ENCODE measurements around the gene TAMALIN.

Gene TAMALIN

DNA sequence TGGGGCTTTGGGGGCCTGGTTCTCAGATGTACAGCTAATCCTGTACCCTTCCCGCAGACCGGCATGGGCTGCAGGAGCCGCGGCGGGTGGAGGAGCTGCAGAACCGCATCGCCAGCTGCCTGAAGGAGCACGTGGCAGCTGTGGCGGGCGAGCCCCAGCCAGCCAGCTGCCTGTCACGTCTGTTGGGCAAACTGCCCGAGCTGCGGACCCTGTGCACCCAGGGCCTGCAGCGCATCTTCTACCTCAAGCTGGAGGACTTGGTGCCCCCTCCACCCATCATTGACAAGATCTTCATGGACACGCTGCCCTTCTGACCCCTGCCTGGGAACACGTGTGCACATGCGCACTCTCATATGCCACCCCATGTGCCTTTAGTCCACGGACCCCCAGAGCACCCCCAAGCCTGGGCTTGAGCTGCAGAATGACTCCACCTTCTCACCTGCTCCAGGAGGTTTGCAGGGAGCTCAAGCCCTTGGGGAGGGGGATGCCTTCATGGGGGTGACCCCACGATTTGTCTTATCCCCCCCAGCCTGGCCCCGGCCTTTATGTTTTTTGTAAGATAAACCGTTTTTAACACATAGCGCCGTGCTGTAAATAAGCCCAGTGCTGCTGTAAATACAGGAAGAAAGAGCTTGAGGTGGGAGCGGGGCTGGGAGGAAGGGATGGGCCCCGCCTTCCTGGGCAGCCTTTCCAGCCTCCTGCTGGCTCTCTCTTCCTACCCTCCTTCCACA is 52.0 kb downstream of the TAMALIN start:
- H3K4me2 ChIP-seq (ENCODE audit: insufficient read depth, low read length), result no peak overlapping the region
- TF ChIP-seq, protein P1, sequence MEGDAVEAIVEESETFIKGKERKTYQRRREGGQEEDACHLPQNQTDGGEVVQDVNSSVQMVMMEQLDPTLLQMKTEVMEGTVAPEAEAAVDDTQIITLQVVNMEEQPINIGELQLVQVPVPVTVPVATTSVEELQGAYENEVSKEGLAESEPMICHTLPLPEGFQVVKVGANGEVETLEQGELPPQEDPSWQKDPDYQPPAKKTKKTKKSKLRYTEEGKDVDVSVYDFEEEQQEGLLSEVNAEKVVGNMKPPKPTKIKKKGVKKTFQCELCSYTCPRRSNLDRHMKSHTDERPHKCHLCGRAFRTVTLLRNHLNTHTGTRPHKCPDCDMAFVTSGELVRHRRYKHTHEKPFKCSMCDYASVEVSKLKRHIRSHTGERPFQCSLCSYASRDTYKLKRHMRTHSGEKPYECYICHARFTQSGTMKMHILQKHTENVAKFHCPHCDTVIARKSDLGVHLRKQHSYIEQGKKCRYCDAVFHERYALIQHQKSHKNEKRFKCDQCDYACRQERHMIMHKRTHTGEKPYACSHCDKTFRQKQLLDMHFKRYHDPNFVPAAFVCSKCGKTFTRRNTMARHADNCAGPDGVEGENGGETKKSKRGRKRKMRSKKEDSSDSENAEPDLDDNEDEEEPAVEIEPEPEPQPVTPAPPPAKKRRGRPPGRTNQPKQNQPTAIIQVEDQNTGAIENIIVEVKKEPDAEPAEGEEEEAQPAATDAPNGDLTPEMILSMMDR (IDR thresholded peaks at IDR 0.05; ENCODE audit: borderline replicate concordance, extremely low read depth, low read length, poor library complexity, severe bottlenecking), result no peak
- TF ChIP-seq EZH2 (IDR thresholded peaks at IDR 0.05; ENCODE audit: borderline replicate concordance, low read depth, low read length, severe bottlenecking), result no peak
- H3K4me3 ChIP-seq (ENCODE audit: low read depth in 1 of 2, low read length in 2 of 2), result no peak overlapping the region
- no peak for ATAC-seq (ENCODE audit: insufficient read depth, low read depth)
- H3K36me3 ChIP-seq (ENCODE audit: insufficient read depth, low read length), result no peaks in the 10 kb centered on the region
- peaks cover 6% of the 10 kb centered on the region for H4K20me1 ChIP-seq (ENCODE audit: insufficient read depth, low read length)
- DNase-seq, result no peak
- H2AFZ ChIP-seq (ENCODE audit: low read depth, low read length), result no peak overlapping the region
- H3K9me3 ChIP-seq (ENCODE audit: insufficient read depth, low read length, severe bottlenecking), result no peaks in the 10 kb centered on the region
- H3K4me1 ChIP-seq (ENCODE audit: insufficient read depth, low read length), result no peaks in the 10 kb centered on the region
- no peak overlapping the region for H3K9ac ChIP-seq (ENCODE audit: low read depth, low read length)
- H3K27ac ChIP-seq (ENCODE audit: low read length), result no peak overlapping the region
- peaks cover 14% of the 10 kb centered on the region for H3K27me3 ChIP-seq (ENCODE audit: insufficient read depth, low read length, poor library complexity)
- H3K79me2 ChIP-seq (ENCODE audit: insufficient read depth, low read length), result no peaks in the 10 kb centered on the region

- no peak for DNase-seq
- Histone ChIP-seq H3K4me1 (ENCODE audit: insufficient read depth, low read length) (no peaks in the 10 kb centered on the region), H3K4me3 (ENCODE audit: low read depth in 1 of 2, low read length in 2 of 2) (no peak overlapping the region), H3K27me3 (ENCODE audit: insufficient read depth, low read length, poor library complexity) (peaks cover 12% of the 10 kb centered on the region), H2AFZ (ENCODE audit: low read depth, low read length) (no peak overlapping the region), H3K36me3 (ENCODE audit: insufficient read depth, low read length) (no peaks in the 10 kb centered on the region), H4K20me1 (ENCODE audit: insufficient read depth, low read length) (no peaks in the 10 kb centered on the region; the same call in none of the 2 replicates), H3K9ac (ENCODE audit: low read depth, low read length) (no peak overlapping the region), H3K27ac (ENCODE audit: low read length) (no peak overlapping the region), H3K9me3 (ENCODE audit: insufficient read depth, low read length, severe bottlenecking) (no peaks in the 10 kb centered on the region), H3K79me2 (ENCODE audit: insufficient read depth, low read length) (no peaks in the 10 kb centered on the region), H3K4me2 (ENCODE audit: insufficient read depth, low read length) (no peak overlapping the region)
- no peak for ATAC-seq (ENCODE audit: insufficient read depth, low read depth)
- TF ChIP-seq EZH2 (IDR thresholded peaks at IDR 0.05; ENCODE audit: borderline replicate concordance, low read depth, low read length, severe bottlenecking), result no peak
- TF ChIP-seq, protein P1 (IDR thresholded peaks at IDR 0.05; ENCODE audit: borderline replicate concordance, extremely low read depth, low read length, poor library complexity, severe bottlenecking), result no peak
Measured at GRCh38 chr12:52059582-52060497, 53.1 kb downstream of the TAMALIN start.

DNA sequence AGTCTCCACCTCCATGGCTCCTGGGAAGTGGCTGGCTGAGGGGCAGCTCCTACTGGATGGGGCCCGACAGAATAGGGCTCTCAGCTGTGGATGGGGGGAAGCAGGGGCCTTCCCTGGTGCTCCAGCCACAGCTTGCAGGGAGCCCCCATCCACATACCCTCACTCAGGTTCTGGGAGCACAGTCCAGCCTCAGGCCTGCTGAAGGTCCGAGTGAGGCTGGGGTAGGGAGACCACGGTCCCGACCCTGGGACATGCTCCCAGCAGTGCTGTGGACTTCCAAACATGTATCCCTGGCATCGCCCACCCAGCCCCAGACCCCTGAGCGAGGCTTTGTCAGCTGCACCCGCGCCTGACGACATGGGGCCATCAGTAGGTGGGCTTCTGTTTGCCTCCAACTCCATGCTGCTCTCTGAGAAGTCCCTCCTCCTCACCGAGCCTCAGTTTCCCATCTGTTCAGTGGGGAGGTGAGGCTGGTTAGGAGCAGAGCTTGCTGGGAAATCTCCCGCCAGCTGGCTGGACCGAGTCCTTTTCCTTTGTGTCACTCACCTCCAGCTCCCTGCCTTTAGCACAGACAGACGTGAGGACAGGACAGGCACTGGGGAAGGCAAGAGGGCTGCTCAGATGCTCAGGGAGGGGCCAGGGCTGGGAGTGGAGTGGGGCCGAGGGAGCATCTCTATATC is 53.9 kb downstream of the TAMALIN start:
- H3K27ac ChIP-seq (ENCODE audit: low read length), result no peak overlapping the region
- no peak overlapping the region for H2AFZ ChIP-seq (ENCODE audit: low read depth, low read length)
- no peaks in the 10 kb centered on the region; the same call in none of the 2 replicates for H4K20me1 ChIP-seq (ENCODE audit: insufficient read depth, low read length)
- H3K27me3 ChIP-seq (ENCODE audit: insufficient read depth, low read length, poor library complexity), result peaks cover 12% of the 10 kb centered on the region
- H3K9me3 ChIP-seq (ENCODE audit: insufficient read depth, low read length, severe bottlenecking), result no peaks in the 10 kb centered on the region
- no peaks in the 10 kb centered on the region for H3K36me3 ChIP-seq (ENCODE audit: insufficient read depth, low read length)
- no peak overlapping the region for H3K4me3 ChIP-seq (ENCODE audit: low read depth in 1 of 2, low read length in 2 of 2)
- no peaks in the 10 kb centered on the region for H3K4me1 ChIP-seq (ENCODE audit: insufficient read depth, low read length)
- TF ChIP-seq EZH2 (IDR thresholded peaks at IDR 0.05; ENCODE audit: borderline replicate concordance, low read depth, low read length, severe bottlenecking), result no peak
- TF ChIP-seq, protein P1 (IDR thresholded peaks at IDR 0.05; ENCODE audit: borderline replicate concordance, extremely low read depth, low read length, poor library complexity, severe bottlenecking), result no peak
- H3K9ac ChIP-seq (ENCODE audit: low read depth, low read length), result no peak overlapping the region
- H3K4me2 ChIP-seq (ENCODE audit: insufficient read depth, low read length), result no peak overlapping the region
- no peak for DNase-seq
- no peak for ATAC-seq (ENCODE audit: insufficient read depth, low read depth)
- no peaks in the 10 kb centered on the region for H3K79me2 ChIP-seq (ENCODE audit: insufficient read depth, low read length)

Measured in DND-41 (cell line).